NB4 (cell line): ENCODE results near the gene TMPRSS2.

Source experiments
- DNase-seq: peaks from one replicate; pipeline ENCODE4 v3.0.0; 2010; ENCODE audit warnings: low read depth
- H3K4me3 ChIP-seq: one replicate; pipeline ENCODE4 v1.5.1; 2011; ENCODE audit warnings: mild to moderate bottlenecking, low read depth, low read length, moderate library complexity
- MYC ChIP-seq: IDR thresholded peaks from 2 replicates; pipeline ENCODE4 v1.6.1; 2011; ENCODE audit warnings: low read depth, low read length
- POLR2A ChIP-seq: IDR thresholded peaks from 2 replicates; pipeline ENCODE4 v1.6.1; 2011; ENCODE audit warnings: mild to moderate bottlenecking; ENCODE audit not compliant: insufficient read length; ENCODE audit errors: extremely low read depth
- TF ChIP-seq, protein P1 (sequence below): IDR thresholded peaks from 2 replicates; pipeline ENCODE4 v1.6.1; 2011; ENCODE audit warnings: low read depth, low read length
- TF ChIP-seq, protein P2 (sequence below): IDR thresholded peaks from one replicate; pipeline ENCODE4 v1.5.1; 2012; ENCODE audit warnings: low read depth, low read length

The TMPRSS2 gene

DNA sequence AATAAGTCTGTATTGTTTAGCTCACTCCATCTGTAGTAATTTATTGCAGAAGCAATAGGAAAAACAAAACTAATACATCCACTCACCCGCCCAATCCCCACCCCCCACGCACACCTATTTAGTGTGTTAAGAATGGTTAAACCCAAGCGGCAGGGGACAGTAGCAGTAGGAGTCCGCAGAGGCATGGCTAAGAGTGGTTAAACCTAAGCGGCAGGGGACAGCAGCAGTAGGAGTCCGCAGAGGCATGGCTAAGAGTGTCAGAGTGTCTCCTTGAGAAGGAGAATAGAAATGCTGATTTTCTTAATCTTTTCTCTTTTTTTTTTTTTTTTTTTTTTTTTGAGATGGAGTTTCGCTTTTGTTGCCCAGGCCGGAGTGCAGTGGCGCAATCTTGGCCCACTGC lies 34.8 kb upstream of the TMPRSS2 start:
- TF ChIP-seq POLR2A = no peak
- no peak overlapping the region for H3K4me3 ChIP-seq
- no peak for DNase-seq

DNA sequence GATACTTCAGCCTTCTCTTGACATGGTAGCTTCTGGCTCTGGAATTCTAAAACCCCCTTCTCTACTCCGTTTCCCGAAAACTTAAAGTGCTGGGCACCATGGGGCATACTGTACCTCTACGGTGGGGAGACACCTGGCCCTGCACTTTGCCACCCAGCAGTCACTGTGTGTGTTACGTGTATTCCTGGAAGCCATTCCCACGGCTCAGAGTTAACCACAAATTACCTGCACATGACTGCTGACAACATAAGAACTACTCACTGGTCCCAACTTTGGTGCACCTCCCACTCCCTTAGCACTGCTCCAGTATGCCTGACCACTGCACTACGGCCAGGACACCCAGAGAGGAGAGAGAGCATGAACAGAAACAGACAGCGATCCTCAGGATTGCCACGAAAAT lies 29.4 kb upstream of the TMPRSS2 start:
- no peak overlapping the region for H3K4me3 ChIP-seq
- no peak for DNase-seq
- TF ChIP-seq, protein P1, sequence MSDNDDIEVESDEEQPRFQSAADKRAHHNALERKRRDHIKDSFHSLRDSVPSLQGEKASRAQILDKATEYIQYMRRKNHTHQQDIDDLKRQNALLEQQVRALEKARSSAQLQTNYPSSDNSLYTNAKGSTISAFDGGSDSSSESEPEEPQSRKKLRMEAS = no peak
- no peak for TF ChIP-seq POLR2A

DNA sequence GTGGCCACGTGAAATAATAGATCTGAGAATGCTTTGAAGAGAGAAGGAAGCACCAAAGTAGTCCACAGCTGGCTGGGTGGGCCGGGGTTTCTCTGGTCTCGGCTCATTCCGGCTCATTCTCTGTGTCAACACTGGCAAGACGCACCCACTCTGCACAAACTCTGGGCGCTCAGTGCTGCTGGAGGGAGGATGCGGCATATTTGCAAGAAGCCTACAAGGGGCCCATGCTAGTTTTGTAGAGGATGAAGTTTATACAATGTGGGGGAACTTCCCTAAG lies 28.8 kb upstream of the TMPRSS2 start:
- no peak for DNase-seq
- TF ChIP-seq POLR2A (no peak), MYC (no peak)
- TF ChIP-seq, protein P1 = no peak
- TF ChIP-seq, protein P2, sequence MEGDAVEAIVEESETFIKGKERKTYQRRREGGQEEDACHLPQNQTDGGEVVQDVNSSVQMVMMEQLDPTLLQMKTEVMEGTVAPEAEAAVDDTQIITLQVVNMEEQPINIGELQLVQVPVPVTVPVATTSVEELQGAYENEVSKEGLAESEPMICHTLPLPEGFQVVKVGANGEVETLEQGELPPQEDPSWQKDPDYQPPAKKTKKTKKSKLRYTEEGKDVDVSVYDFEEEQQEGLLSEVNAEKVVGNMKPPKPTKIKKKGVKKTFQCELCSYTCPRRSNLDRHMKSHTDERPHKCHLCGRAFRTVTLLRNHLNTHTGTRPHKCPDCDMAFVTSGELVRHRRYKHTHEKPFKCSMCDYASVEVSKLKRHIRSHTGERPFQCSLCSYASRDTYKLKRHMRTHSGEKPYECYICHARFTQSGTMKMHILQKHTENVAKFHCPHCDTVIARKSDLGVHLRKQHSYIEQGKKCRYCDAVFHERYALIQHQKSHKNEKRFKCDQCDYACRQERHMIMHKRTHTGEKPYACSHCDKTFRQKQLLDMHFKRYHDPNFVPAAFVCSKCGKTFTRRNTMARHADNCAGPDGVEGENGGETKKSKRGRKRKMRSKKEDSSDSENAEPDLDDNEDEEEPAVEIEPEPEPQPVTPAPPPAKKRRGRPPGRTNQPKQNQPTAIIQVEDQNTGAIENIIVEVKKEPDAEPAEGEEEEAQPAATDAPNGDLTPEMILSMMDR = no peak
- no peak overlapping the region for H3K4me3 ChIP-seq

DNA sequence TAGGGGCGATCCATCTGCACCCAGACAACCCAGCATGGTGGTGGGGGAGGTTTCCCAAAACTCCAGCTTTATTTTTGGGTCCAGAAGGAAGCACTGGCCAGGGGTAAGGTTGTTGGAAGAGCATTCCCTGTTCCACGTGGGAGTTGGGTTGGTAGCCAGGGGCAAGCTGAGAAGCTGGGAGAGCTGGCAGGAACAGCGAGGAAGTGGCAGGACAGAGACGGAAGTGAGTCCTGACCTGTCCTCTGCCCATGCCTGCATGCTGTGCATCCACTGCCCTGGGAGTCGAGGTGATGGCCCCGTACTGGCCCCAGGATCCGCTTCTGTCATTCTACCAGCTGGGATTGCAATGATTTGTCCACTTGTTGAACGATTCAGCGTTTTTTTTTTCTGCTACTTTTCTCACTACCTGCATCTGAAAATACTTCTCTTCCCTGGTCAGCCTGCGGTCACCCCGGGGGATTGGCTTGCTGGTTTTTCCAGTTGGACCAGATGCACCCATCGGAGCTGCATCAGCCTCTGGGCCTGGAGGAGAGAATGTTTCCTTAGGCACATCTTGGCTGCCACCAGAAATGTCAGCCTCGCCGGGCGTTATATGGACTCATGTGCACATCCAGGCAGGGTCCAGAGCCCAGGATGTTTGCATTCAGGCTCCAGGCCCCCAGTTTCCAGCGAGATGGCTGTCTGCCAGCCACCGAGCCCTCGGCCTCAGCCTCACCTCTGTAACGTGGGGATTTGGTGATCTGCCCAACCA lies 28.3 kb upstream of the TMPRSS2 start:
- DNase-seq = no peak
- no peak overlapping the region for H3K4me3 ChIP-seq
- TF ChIP-seq POLR2A = no peak
- no peak for TF ChIP-seq MYC
- TF ChIP-seq, protein P2 = no peak
- TF ChIP-seq, protein P1 = no peak

DNA sequence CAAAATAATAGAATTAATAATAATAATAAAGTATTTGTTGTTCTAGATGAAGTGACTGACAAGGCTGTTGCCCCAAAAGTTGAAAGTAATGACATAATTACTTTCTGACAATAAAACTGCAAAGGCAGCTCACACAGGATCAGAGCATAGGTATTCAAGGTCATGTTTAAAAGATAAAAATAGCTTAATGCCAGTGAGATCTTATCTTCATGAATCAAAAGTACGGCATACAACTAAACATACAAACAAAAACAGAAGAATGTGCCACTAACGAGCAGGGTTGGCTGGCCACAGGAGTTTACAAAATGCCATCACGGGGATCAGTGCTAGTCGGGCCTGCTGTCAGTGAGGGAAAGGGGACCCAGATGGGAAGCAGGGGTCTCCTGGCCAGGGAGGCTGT lies 22.4 kb upstream of the TMPRSS2 start:
- no peak for DNase-seq
- H3K4me3 ChIP-seq = no peak overlapping the region
- TF ChIP-seq, protein P2 = no peak
- TF ChIP-seq MYC = no peak
- no peak for TF ChIP-seq POLR2A
- TF ChIP-seq, protein P1 = no peak

DNA sequence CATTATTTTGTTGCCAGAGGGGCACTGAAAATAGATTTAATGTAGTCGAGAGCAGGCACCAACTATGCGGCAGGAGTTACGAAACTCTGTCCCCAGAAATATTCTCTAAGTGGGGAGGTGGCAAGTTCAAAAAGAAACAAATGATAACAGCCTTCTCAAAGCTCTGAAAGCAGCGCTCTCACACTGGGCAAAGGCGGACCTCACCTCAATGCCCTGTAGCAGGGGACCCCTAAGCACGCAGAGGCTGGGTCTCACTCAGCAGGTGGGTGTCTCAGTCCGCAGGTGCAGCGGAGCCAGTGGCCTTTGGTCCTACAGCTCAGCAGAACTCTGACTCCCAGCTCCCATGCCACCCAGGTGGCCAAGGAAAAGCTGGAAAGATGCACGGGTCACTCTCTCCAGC lies 21.8 kb upstream of the TMPRSS2 start:
- no peak for DNase-seq
- TF ChIP-seq, protein P1 = no peak
- H3K4me3 ChIP-seq = no peak overlapping the region

DNA sequence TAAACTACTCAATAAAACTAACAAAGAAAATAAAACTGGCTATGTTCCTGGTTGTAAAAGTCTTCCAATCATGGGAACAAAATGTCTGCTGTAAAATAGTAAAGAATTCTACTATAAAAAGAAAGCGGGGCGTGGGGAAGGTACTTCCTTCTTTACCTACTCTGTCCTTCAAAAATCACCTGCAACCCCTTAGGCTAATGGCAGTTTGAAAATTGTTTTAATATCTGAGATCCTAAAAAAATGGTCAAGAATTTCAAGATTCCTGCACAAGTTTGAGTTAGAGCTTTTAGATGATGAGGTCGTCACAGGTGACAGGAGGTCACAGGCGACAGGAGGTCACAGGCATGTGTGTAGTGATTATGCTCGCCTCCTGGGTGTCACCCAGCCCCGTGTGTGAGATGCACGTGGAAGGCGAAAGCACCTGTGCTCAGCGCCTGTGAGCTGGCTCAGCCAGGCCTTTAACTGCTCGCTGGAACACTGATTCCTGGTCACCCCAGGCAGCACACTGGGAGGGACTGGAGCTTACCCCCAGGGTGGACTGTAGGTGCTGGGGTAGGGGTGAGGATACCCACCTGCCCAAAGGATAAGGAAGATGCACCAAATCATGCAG lies 18.6 kb upstream of the TMPRSS2 start:
- no peak overlapping the region for H3K4me3 ChIP-seq
- DNase-seq = no peak
- TF ChIP-seq, protein P2 = no peak
- TF ChIP-seq POLR2A = no peak
- no peak for TF ChIP-seq MYC
- TF ChIP-seq, protein P1 = no peak
